Measurements from ENCODE around the gene TBC1D22A.
"Not testable (repeated sequence)": the region's sequence is repeated elsewhere in the genome, so short reads cannot be mapped to it uniquely, and the experiment has no call there.

The TBC1D22A gene

GRCh38 chr22:47116426-47117341 lies 354.2 kb downstream of the TBC1D22A start:
- no peak for DNase-seq

- not testable (repeated sequence) for DNase-seq
Measured at GRCh38 chr22:47117442-47117841, 355.0 kb downstream of the TBC1D22A start.

GRCh38 chr22:47119181-47119580 lies 356.7 kb downstream of the TBC1D22A start:
- no peak for DNase-seq

- DNase-seq, result no peak
Measured at GRCh38 chr22:47120399-47120798, 357.9 kb downstream of the TBC1D22A start.

GRCh38 chr22:47121791-47122190 lies 359.3 kb downstream of the TBC1D22A start:
- DNase-seq, result no peak

- no peak for DNase-seq
Measured at GRCh38 chr22:47122441-47123000, 360.1 kb downstream of the TBC1D22A start.

- no peak for DNase-seq
Measured at GRCh38 chr22:47123006-47123826, 360.8 kb downstream of the TBC1D22A start.

- DNase-seq, result no peak
Measured at GRCh38 chr22:47123827-47124442, 361.5 kb downstream of the TBC1D22A start.

- DNase-seq, result no peak
Measured at GRCh38 chr22:47124451-47124881, 362.0 kb downstream of the TBC1D22A start.

- no peak for DNase-seq
Measured at GRCh38 chr22:47124961-47125360, 362.5 kb downstream of the TBC1D22A start.

- DNase-seq, result no peak
Measured at GRCh38 chr22:47125603-47126002, 363.2 kb downstream of the TBC1D22A start.

- DNase-seq, result no peak
Measured at GRCh38 chr22:47126344-47126811, 363.9 kb downstream of the TBC1D22A start.

- DNase-seq, result no peak
Measured at GRCh38 chr22:47127441-47127871, 365.0 kb downstream of the TBC1D22A start.

- no peak for DNase-seq
Measured at GRCh38 chr22:47128216-47128615, 365.8 kb downstream of the TBC1D22A start.

- no peak for DNase-seq
Measured at GRCh38 chr22:47128622-47129215, 366.3 kb downstream of the TBC1D22A start.

- DNase-seq, result no peak
Measured at GRCh38 chr22:47129902-47130635, 367.6 kb downstream of the TBC1D22A start.

- DNase-seq, result no peak
Measured at GRCh38 chr22:47130883-47131631, 368.6 kb downstream of the TBC1D22A start.

GRCh38 chr22:47131632-47132427 lies 369.4 kb downstream of the TBC1D22A start:
- no peak for DNase-seq

- no peak for DNase-seq
Measured at GRCh38 chr22:47132428-47132825, 370.0 kb downstream of the TBC1D22A start.

Data from CD4-positive, alpha-beta T cell treated with Interleukin-21 for 1 hour (primary cell).